ENCODE data around the gene GPR108. TPM values are rescaled to one million over a fixed set of nuclear protein-coding genes. Genes with fewer than 3 reads are reported as not detected.
"Not testable (repeated sequence)": the region's sequence is repeated elsewhere in the genome, so short reads cannot be mapped to it uniquely, and the experiment has no call there.

The GPR108 gene
- total RNA-seq, 3 donors from 2014 or later = 74.8 to 115 (median 89.2) TPM

GRCh38 chr19:6774821-6775707, 37.7 kb upstream of the GPR108 start:
- Histone ChIP-seq H3K9me3 (no peaks in the 10 kb centered on the region), H3K4me3 (no peak overlapping the region), H3K36me3 (ENCODE audit: low read depth) (no peaks in the 10 kb centered on the region), H3K4me1 (ENCODE audit: low read depth) (no peaks in the 10 kb centered on the region)
- intact Hi-C loops (cut with DNase I, micrococcal nuclease) = no loop called here
- TF ChIP-seq CTCF (IDR thresholded peaks at IDR 0.05) = no peak
- no peak for DNase-seq
- no peak for ATAC-seq

GRCh38 chr19:6773323-6773931, 36.0 kb upstream of the GPR108 start:
- ATAC-seq = peak; percentile 57
- H3K9me3 ChIP-seq = no peaks in the 10 kb centered on the region
- H3K36me3 ChIP-seq (ENCODE audit: low read depth) = no peaks in the 10 kb centered on the region
- DNase-seq = peak; percentile 40 to 85 (median 62)
- intact Hi-C loops (cut with DNase I, micrococcal nuclease) = no loop called here
- TF ChIP-seq CTCF (IDR thresholded peaks at IDR 0.05) = no peak
- H3K4me1 ChIP-seq (ENCODE audit: low read depth) = no peaks in the 10 kb centered on the region
- no peak overlapping the region for H3K4me3 ChIP-seq

- DNase-seq = no peak
- Histone ChIP-seq H3K36me3 (ENCODE audit: low read depth) (no peaks in the 10 kb centered on the region), H3K4me3 (peak overlapping the region; percentile 22), H3K9me3 (no peaks in the 10 kb centered on the region), H3K4me1 (ENCODE audit: low read depth) (peaks cover 5% of the 10 kb centered on the region)
- TF ChIP-seq CTCF (IDR thresholded peaks at IDR 0.05) = no peak
- ATAC-seq = no peak
- intact Hi-C loops (cut with DNase I, micrococcal nuclease) = no loop called here
Measured at GRCh38 chr19:6772866-6773322, 35.5 kb upstream of the GPR108 start.

GRCh38 chr19:6772028-6772865, 34.9 kb upstream of the GPR108 start, which contains the start of gene VAV1:
Gene VAV1, plus strand, starts transcription at chr19:6772708. Its CDS starts 100 bp downstream, at chr19:6772808.
- H3K4me3 ChIP-seq = peak within 1 kb of the TSS; percentile 22
- intact Hi-C loops (cut with DNase I, micrococcal nuclease) = no loop called here
- no peak for TF ChIP-seq CTCF (IDR thresholded peaks at IDR 0.05)
- H3K9me3 ChIP-seq = no peaks in the 10 kb centered on the region
- no peaks in the 10 kb centered on the region for H3K36me3 ChIP-seq (ENCODE audit: low read depth)
- peaks cover 10% of the 10 kb centered on the region for H3K4me1 ChIP-seq (ENCODE audit: low read depth)
- DNase-seq (peak; percentile 79 to 91 (median 83)), ATAC-seq (peak; percentile 75)

GRCh38 chr19:6771648-6772027, 34.3 kb upstream of the GPR108 start:
- H3K4me1 ChIP-seq (ENCODE audit: low read depth); H3K4me3 ChIP-seq; intact Hi-C loops (cut with DNase I, micrococcal nuclease); DNase-seq; H3K9me3 ChIP-seq; ATAC-seq; H3K36me3 ChIP-seq (ENCODE audit: low read depth): not testable (repeated sequence)

Data from mucosa of descending colon (tissue), 3 donors.